K562 (cell line): ENCODE data around the gene HHATL. TPM values are rescaled to one million over a fixed set of nuclear protein-coding genes. Genes with fewer than 3 reads are reported as not detected.

Experiments used
- CBX2 ChIP-seq: fragments of 200-600 bp; sonication (generic); IDR thresholded peaks from one replicate; pipeline ENCODE4 v1.6.1; 2012; ENCODE audit warnings: mild to moderate bottlenecking, low read length, inconsistent platforms; ENCODE audit not compliant: insufficient read depth, poor library complexity, severe bottlenecking
- CC2D1A ChIP-seq: fragments of 450-650 bp; IDR thresholded peaks from 2 replicates; pipeline ENCODE4 v1.6.1; 2017; ENCODE audit warnings: mild to moderate bottlenecking
- CHD4 ChIP-seq: fragments of 200-600 bp; sonication (generic); IDR thresholded peaks from 3 replicates; pipeline ENCODE4 v1.6.1; 2012; ENCODE audit warnings: low read depth, mild to moderate bottlenecking, mixed read lengths, low read length, inconsistent platforms; ENCODE audit not compliant: insufficient read depth, insufficient replicate concordance, poor library complexity, severe bottlenecking
- COPS2 ChIP-seq: fragments of 450-650 bp; conservative IDR thresholded peaks from 2 replicates; pipeline ENCODE4 v1.6.1; 2016; ENCODE audit warnings: mild to moderate bottlenecking, moderate library complexity
- CTBP1 ChIP-seq: fragments of 450-650 bp; IDR thresholded peaks from 2 replicates; pipeline ENCODE4 v1.6.1; 2016; ENCODE audit warnings: borderline replicate concordance
- DPF2 ChIP-seq: fragments of 450-650 bp; IDR thresholded peaks from 2 replicates; pipeline ENCODE4 v1.6.1; 2016
- FOXP1 ChIP-seq: sonication (generic); formaldehyde crosslinking; IDR thresholded peaks from 2 replicates; pipeline ENCODE4 v1.8.0; 2022; ENCODE audit warnings: mild to moderate bottlenecking, missing genetic modification reagents
- ILK ChIP-seq: fragments of 450-650 bp; IDR thresholded peaks from 2 replicates; pipeline ENCODE4 v1.6.1; 2016; ENCODE audit warnings: missing genetic modification characterization, low read depth, mild to moderate bottlenecking, missing compliant biosample characterization, moderate library complexity, borderline replicate concordance
- JUND ChIP-seq, 2 experiments: IDR thresholded peaks; 2 replicates in 1 of 2; 3 replicates in 1 of 2; pipeline ENCODE4 v1.6.1; 2011; ENCODE audit warnings: borderline replicate concordance in 2 of 2, low read depth in 2 of 2, low read length in 2 of 2, improper control_type of control experiment in 1 of 2, missing biosample characterization in 1 of 2, missing genetic modification characterization in 1 of 2, missing genetic modification reagents in 1 of 2
- MAFF ChIP-seq: IDR thresholded peaks from 2 replicates; pipeline ENCODE4 v1.6.1; 2012; ENCODE audit warnings: low read length, improper control_type of control experiment
- PHF20 ChIP-seq: fragments of 450-650 bp; IDR thresholded peaks from 2 replicates; pipeline ENCODE4 v1.6.1; 2018; ENCODE audit not compliant: partially characterized antibody
- POLR2H ChIP-seq: IDR thresholded peaks from 2 replicates; pipeline ENCODE4 v1.6.1; 2016; ENCODE audit warnings: missing genetic modification characterization, low read depth, mild to moderate bottlenecking, control low read depth, missing compliant biosample characterization, moderate library complexity
- PYGO2 ChIP-seq: fragments of 450-650 bp; IDR thresholded peaks from 2 replicates; pipeline ENCODE4 v1.6.1; 2016; ENCODE audit warnings: mild to moderate bottlenecking, missing genetic modification characterization, moderate library complexity, missing compliant biosample characterization
- RUNX1 ChIP-seq: sonication (generic); IDR thresholded peaks from 2 replicates; pipeline ENCODE4 v1.6.1; 2016; ENCODE audit warnings: antibody characterized with exemption, low read depth
- SMAD1 ChIP-seq: fragments of 150-350 bp; IDR thresholded peaks from 2 replicates; pipeline ENCODE4 v1.6.1; 2014; ENCODE audit warnings: low read length, low read depth; ENCODE audit not compliant: partially characterized antibody
- SMARCA5 ChIP-seq: fragments of 450-650 bp; IDR thresholded peaks from 2 replicates; pipeline ENCODE4 v1.6.1; 2016
- TAF9B ChIP-seq: fragments of 450-650 bp; IDR thresholded peaks from 2 replicates; pipeline ENCODE4 v1.6.1; 2018; ENCODE audit warnings: mild to moderate bottlenecking; ENCODE audit not compliant: partially characterized antibody
- ZNF121 ChIP-seq: sonication (generic); formaldehyde crosslinking; conservative IDR thresholded peaks from 2 replicates; pipeline ENCODE4 v1.8.0; 2022; ENCODE audit warnings: missing genetic modification reagents
- ZNF146 ChIP-seq: IDR thresholded peaks from one replicate; pipeline ENCODE4 v1.6.1; 2018; ENCODE audit warnings: missing compliant biosample characterization; ENCODE audit not compliant: unreplicated experiment
- ZNF197 ChIP-seq: fragments of 200-800 bp; sonication (Bioruptor generic); IDR thresholded peaks from 2 replicates; pipeline ENCODE4 v1.6.1; 2016; ENCODE audit warnings: low read depth, missing genetic modification characterization, missing compliant biosample characterization
- ZNF24 ChIP-seq: fragments of 450-650 bp; IDR thresholded peaks from 2 replicates; pipeline ENCODE4 v1.6.1; 2016
- ZNF79 ChIP-seq: fragments of 250-450 bp; sonication (Bioruptor Pico); IDR thresholded peaks from 2 replicates; pipeline ENCODE4 v1.4.0; 2020; ENCODE audit warnings: low read depth, mild to moderate bottlenecking, moderate library complexity
- ZNF830 ChIP-seq: fragments of 250-450 bp; sonication (Bioruptor Pico); IDR thresholded peaks from 2 replicates; pipeline ENCODE4 v1.5.0; 2021; ENCODE audit warnings: mild to moderate bottlenecking
- ZSCAN32 ChIP-seq: fragments of 450-650 bp; formaldehyde crosslinking; IDR thresholded peaks from 2 replicates; pipeline ENCODE4 v1.4.0; 2020; ENCODE audit warnings: mild to moderate bottlenecking, moderate library complexity
- polyA plus RNA-seq, 8 experiments: library from polyadenylated mRNA; depleted of rRNA in 4 of 8; stranded (reverse) in 5 of 8; unstranded in 3 of 8; fragments of >200 nt; fragmentation: Nextera tagmentation in 2 of 8; fragmentation: Illumina TruSeq in 1 of 8; extraction: Ambion mirVana in 2 of 8; extraction: Trizol in 1 of 8; gene quantifications; 2 replicates each; pipeline versions ENCODE4 v1.2.1 to v1.2.3, GENCODE V29; 2011 to 2014; ENCODE audit warnings: inconsistent platforms in 1 of 8, missing spikeins in 1 of 8
- total RNA-seq, 7 experiments: library from RNA; depleted of rRNA in 6 of 7; stranded (reverse); fragments of >200 nt in 6 of 7; fragmentation: Illumina TruSeq in 2 of 7; extraction: Trizol in 2 of 7; gene quantifications; 2 replicates each; pipeline versions ENCODE4 v1.2.1 to v1.2.3, GENCODE V29; 2011 to 2021; ENCODE audit warnings: low replicate concordance in 1 of 7
- TF ChIP-seq, protein P1 (sequence below): sonication (generic); IDR thresholded peaks from 2 replicates; pipeline ENCODE4 v1.6.1; 2016
- TF ChIP-seq, protein P2 (sequence below): fragments of 450-650 bp; formaldehyde crosslinking; IDR thresholded peaks from 2 replicates; pipeline ENCODE4 v1.4.0; 2020; ENCODE audit warnings: mild to moderate bottlenecking, moderate library complexity
- TF ChIP-seq, protein P3 (sequence below): fragments of 450-650 bp; IDR thresholded peaks from one replicate; pipeline ENCODE4 v1.6.1; 2018; ENCODE audit warnings: mild to moderate bottlenecking, moderate library complexity; ENCODE audit not compliant: partially characterized antibody

The HHATL gene
- total and polyA plus RNA-seq, 9 of the 15 experiments (the other 6 are each of a cell fraction or from before 2014, with no cell fraction given): not detected

DNA sequence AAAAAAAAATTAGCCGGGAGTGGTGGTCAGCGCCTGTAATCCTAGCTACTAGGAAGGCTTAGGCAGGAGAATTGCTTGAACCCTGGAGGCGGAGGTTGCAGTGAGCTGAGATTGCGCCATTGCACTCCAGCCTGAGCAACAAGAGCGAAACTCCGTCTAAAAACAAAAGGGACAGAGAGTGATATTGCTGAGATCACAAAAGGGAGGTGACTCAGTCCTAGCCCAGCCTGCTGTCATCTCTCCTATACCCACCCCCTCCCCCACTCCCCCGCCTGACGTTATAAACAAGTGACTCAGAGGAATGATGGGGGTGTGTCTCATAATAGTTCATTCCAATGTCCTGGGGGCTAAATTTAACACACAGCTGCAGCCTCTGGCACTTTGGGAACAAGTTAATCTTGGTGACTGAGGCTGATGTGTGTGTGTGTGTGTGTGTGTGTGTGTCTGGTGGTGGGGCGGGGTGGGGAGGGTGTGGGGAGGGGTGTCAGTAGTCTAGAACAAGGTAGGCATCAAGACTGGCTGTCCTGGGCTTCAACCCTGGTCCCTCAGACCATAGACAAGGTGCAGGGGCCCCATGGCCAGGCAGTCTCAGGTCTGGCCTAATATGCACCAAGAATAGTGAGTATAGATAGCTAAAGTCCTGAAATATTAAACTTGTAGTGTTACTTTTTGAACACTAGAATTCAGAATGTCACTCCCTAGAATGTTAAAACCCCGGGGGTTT is 18.6 kb downstream of the HHATL start (continued):
- TF ChIP-seq, protein P1, sequence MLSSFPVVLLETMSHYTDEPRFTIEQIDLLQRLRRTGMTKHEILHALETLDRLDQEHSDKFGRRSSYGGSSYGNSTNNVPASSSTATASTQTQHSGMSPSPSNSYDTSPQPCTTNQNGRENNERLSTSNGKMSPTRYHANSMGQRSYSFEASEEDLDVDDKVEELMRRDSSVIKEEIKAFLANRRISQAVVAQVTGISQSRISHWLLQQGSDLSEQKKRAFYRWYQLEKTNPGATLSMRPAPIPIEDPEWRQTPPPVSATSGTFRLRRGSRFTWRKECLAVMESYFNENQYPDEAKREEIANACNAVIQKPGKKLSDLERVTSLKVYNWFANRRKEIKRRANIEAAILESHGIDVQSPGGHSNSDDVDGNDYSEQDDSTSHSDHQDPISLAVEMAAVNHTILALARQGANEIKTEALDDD: no peak
- no peak for TF ChIP-seq ILK (tag)
- no peak for TF ChIP-seq PHF20
- no peak for TF ChIP-seq ZNF197 (CRISPR knock-in tag)
- TF ChIP-seq COPS2: no peak
- TF ChIP-seq CTBP1: no peak
- TF ChIP-seq, protein P2, sequence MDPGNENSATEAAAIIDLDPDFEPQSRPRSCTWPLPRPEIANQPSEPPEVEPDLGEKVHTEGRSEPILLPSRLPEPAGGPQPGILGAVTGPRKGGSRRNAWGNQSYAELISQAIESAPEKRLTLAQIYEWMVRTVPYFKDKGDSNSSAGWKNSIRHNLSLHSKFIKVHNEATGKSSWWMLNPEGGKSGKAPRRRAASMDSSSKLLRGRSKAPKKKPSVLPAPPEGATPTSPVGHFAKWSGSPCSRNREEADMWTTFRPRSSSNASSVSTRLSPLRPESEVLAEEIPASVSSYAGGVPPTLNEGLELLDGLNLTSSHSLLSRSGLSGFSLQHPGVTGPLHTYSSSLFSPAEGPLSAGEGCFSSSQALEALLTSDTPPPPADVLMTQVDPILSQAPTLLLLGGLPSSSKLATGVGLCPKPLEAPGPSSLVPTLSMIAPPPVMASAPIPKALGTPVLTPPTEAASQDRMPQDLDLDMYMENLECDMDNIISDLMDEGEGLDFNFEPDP: no peak
- no peak for TF ChIP-seq CBX2
- TF ChIP-seq ZSCAN32 (CRISPR knock-in tag): no peak
- peak; percentile 76 for TF ChIP-seq DPF2
- no peak for TF ChIP-seq ZNF79 (CRISPR knock-in tag)
- TF ChIP-seq ZNF121 (CRISPR knock-in tag): no peak
- TF ChIP-seq SMAD1: no peak
- TF ChIP-seq RUNX1: no peak
- TF ChIP-seq ZNF24: no peak
- no peak for TF ChIP-seq TAF9B
- TF ChIP-seq, protein P3, sequence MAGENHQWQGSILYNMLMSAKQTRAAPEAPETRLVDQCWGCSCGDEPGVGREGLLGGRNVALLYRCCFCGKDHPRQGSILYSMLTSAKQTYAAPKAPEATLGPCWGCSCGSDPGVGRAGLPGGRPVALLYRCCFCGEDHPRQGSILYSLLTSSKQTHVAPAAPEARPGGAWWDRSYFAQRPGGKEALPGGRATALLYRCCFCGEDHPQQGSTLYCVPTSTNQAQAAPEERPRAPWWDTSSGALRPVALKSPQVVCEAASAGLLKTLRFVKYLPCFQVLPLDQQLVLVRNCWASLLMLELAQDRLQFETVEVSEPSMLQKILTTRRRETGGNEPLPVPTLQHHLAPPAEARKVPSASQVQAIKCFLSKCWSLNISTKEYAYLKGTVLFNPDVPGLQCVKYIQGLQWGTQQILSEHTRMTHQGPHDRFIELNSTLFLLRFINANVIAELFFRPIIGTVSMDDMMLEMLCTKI: no peak
- no peak for TF ChIP-seq CHD4
- TF ChIP-seq ZNF830 (CRISPR knock-in tag): no peak
- TF ChIP-seq SMARCA5: no peak
- no peak for TF ChIP-seq POLR2H
- peak; percentile 89 for TF ChIP-seq JUND (IDR thresholded peaks at IDR 0.05; ENCODE audit: borderline replicate concordance, low read depth, low read length)
- peak; percentile 77; the same call in 1 of the 3 replicates for TF ChIP-seq JUND (tag; IDR thresholded peaks at IDR 0.05; ENCODE audit: borderline replicate concordance, low read depth, low read length)
- TF ChIP-seq PYGO2 (tag): no peak
- TF ChIP-seq FOXP1: no peak
- no peak for TF ChIP-seq ZNF146 (CRISPR knock-in tag)
- TF ChIP-seq CC2D1A: no peak
- no peak for TF ChIP-seq MAFF
